ENCODE results near the gene PMM2.
"Not testable (repeated sequence)": the region's sequence is repeated elsewhere in the genome, so short reads cannot be mapped to it uniquely, and the experiment has no call there.

PMM2 gene

DNA sequence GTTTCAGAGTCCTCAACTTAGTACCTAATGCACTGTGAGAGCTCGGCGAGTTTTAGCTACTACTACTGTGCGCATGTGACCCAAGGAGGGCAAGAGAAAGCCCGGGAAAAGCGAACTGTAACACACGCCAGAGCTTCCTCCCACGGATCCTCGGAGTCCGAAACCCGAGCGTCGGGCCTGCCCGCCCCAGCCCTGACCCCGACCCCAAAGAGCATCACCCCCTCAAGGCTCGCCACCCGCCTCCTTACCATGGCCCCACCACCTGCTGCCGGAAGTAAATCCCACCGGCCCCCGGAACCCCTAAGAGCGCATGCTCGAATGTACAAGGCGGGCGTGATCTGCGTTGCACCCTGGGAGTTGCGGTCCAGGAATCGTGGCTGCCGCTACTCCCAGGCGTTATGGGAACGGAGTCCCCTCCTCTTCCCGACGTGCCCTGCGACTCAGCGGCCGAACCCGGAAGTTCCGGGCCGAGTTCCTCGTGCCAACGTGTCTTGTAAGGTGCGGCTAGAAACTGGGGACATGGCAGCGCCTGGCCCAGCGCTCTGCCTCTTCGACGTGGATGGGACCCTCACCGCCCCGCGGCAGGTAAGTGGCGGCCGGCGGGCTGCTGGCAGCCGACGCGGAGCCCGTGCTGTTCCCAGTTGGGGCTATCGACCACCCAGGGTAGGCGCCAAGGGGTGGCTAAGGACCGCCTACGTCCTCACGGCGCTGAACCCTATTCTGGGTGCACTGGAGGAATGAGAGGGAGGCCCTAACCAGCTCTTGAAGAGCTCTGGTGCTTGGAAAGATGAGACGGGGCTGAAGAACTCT is at the start of gene PMM2, which contains the start of gene TMEM186:
TSS of gene PMM2 (plus strand) at position 476 of the 810 bp plus-strand sequence. CDS start at position 520, 44 bp downstream.
TSS of gene TMEM186 (minus strand) at position 276 of the 810 bp plus-strand sequence. CDS start at position 251, 25 bp downstream.
- DNase-seq (ENCODE audit: low spot score) = peak; percentile 100

DNA sequence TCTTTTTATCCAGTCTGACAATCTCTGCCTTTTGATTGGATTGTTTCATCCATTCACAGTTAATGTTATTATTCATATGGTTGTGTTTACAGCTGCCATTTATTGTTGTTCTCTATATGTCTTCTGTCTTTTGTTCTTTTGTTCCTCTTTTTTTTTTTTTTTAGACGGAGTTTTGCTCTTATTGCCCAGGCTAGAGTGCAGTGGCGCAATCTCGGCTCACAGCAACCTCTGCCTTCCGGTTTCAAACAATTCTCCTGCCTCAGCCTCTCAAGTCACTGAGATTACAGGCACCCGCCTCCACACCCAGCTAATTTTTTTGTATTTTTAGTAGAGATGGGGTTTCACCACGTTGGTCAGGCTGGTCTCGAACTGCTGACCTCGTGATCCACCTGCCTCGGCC is 48.7 kb upstream of the PMM2 start:
- not testable (repeated sequence) for DNase-seq (ENCODE audit: low spot score)

DNA sequence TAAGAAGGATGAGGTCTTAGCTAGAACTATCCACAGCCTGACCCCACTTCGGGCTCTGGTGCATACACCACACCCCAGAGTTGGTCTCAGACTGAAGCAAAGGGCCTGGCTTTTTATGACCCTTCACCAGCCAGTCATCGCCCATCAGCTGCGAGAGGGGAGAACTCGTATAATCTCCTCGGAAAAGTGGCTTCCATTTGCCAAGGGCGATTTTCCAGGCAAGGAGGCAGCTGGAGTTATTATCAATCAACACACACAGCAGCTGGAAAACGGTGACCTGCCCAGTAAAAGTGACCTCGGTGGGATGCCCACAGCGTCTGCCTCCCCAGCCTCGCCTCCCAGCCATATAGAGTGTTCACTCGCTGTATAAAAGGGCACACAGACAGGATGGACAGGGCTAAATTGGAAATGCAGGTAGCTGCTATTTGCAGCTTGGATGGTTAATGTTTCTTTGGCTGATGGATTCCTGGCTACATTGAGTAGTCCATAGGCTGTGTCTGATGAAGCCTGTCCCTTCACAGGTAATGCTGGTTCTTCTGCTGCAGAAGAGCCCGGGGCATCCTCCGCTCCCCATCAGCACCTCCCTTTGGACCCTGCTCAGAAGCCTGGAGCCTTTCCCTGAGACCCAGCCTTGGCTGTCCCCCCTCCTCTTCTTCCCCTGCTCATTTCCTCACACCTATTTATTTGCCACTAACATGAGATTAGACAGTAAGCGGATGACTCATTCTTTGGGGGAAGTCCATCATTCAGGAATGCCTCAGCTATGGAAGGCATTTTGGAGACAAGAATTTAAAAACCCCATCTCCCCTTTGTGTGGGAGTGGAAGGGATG is 45.9 kb upstream of the PMM2 start:
- DNase-seq (ENCODE audit: low spot score) = peak; percentile 82

DNA sequence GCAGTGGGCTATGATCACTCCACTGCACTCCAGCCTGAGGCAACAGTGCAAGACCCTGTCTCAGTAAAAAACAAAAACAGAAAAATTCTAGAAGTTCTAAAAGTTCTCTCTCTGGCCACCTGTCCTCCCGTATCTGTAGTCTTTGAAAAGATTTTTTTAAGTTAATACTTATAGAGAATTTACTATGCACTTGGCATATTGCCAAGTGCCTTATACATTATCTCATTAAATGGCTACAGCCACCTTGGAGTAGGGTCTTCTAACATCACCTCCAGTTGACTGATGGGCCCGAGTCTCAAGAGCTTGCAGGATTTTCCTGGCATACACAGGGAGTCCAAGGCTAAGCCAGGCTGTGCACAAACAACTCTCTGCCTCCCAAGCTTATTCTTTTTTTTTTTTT is 44.9 kb upstream of the PMM2 start:
- DNase-seq (ENCODE audit: low spot score) = no peak

DNA sequence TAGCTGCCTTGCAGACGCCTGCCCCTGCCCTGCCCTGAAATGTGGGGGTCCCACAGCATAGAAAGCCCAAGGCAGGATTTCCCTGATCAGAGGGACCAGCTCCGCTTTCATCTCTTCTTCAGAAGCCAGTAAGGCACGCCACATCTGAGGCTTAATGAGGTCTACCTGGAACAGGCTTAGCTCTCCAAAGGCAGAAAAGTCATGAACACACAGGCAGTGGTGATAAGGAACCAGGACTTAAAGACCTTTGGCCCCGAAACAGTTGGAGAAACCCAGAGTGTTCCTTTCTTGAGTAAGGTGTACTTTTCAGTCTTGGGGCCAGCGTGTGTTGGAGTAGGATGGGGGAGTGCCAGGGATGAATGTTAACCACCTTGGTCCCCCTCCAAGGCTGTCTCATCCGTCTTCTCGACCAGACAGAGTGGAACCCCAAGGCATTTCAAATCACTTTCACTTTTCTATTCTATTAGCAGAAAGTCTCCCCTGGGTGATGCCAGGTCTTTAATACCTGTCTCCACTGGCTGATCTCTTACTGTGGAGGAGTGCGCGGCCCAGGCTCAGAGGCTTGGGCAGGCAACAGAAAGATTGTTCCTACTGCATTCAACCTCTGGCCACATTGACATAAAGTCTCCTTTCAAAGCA is 44.1 kb upstream of the PMM2 start:
- no peak for DNase-seq (ENCODE audit: low spot score)

DNA sequence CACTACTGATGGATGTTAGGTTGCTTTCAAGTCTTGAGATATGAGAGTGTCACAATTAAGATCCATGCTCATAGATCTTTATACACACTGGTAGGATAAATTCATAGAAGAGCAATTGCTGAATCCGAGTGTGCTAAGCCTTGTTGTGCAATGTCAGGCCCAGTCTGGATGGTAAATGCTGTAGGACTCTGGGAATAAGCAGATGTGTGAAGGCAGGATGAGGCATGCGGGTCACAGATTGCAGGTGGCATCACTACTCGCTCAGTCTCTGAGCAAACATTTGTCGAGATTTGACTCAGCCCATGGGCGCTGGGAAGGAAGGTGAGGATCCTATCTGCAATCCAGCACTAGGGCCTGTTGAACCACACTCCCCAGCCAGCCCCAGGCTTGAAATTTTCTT is 40.9 kb upstream of the PMM2 start:
- no peak for DNase-seq (ENCODE audit: low spot score)

DNA sequence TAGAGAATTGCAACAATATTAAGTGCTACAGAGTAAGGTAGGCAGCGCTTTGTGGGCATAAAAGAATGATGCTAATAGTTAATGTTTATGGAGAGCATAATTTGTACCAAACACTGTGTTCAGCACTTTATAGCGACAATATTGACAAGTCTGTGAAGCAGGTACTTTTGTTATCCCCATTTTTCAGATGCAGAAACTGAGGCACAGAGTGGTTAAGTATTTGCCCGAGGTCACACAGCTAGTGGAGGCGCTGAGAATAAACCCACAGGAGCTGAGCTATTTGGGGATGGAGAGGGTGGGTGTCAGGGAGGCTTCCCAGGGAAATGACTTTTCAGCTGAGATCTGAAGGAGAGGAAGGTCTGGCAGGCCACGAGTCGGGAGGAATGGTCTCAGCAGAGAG is 39.6 kb upstream of the PMM2 start:
- no peak for DNase-seq (ENCODE audit: low spot score)

DNA sequence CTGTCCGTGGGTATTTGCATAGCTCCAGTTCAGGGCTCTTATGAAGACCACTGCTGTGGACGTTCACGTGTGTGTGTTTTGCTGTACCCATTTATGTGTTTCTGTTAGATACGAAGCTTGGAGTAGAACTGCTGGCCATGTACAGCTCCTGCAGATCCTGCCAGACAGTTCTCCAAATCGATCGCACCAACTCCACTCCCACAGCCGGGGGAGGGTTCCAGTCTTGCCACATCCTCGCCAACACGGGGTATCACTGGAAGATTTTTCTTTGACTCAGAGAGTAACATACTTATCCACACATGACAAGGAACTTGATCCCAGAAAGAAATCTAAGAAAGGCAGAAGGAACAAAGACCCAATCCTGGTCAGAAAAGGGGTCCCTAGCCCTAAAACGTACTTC is 37.6 kb upstream of the PMM2 start:
- DNase-seq (ENCODE audit: low spot score) = no peak

DNA sequence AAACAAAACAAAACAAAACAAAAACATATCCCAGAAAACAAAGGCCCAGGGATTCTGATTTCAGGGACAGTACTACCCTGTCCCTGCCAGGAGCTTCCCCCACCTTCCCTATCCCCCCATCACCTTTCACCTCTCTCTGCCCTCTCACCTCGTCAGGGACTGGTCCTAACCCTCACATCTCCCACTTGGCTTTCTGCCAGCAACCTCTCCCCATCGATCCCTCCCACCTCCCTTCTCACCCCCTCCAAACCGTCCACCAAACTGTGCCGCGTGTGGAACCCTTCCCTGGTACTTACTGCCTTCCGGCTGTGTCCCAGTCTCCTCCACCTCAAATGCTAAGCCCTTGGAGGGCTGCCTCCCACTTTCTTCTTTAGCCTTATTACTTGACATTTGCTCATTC is 36.6 kb upstream of the PMM2 start:
- DNase-seq (ENCODE audit: low spot score) = no peak

DNA sequence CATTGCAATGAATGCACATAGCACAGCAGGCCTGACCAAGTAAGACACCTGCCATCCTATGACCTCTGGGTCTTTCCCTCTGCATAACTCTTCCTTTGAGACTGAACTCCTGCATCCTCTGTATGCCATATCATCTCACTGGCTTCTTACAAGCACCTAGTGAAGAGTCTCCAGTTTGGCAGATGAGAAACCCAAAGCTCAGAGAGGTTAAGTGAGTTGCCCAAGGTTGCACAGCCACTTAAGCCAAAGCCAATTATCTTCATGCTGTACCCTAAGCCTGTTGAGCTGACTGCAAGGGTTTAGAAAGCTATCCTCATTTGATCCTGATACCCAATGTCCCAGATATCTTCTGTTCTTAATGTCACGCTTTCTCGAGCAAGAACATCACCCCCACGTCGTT is 35.4 kb upstream of the PMM2 start:
- no peak for DNase-seq (ENCODE audit: low spot score)

DNA sequence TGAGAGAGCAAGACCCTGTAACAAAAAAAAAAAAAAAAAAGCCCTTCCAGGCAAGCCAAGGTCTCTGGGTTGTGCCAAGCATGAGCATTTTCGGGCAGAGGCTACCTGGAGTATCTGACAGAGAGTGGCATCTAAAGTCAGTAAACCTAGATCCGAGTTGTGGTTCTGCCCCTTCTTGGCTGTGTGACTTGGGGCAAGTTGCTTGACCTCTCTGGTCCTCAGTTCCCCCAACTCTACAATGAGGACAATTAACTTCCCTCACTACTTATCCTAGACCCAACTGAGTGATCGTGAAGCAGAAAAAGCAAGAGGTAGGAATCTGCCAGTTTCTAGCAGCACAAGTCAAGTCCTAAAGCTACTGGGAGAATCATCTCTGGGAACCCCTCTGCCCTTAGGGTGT is 34.6 kb upstream of the PMM2 start:
- DNase-seq (ENCODE audit: low spot score) = no peak

DNA sequence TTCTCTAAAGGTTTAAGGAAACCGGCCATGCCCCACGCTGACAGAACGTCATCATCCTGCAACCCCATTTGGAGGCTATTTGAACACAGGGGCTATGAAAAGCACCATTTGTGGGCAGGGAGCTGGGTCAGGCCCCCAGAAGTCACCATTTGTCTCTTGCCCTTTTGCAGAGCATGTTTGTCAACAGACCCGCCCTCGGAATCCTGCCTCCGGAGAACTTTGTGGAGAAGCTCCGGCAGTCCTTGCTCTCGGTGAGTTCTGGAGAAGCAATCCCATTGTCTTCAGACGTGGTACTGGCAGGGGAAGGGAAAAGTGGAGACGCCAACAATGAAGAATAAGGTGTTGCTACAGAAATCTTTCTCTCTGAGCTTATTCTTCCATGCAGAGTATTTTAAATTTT is 33.7 kb upstream of the PMM2 start:
- no peak for DNase-seq (ENCODE audit: low spot score)

DNA sequence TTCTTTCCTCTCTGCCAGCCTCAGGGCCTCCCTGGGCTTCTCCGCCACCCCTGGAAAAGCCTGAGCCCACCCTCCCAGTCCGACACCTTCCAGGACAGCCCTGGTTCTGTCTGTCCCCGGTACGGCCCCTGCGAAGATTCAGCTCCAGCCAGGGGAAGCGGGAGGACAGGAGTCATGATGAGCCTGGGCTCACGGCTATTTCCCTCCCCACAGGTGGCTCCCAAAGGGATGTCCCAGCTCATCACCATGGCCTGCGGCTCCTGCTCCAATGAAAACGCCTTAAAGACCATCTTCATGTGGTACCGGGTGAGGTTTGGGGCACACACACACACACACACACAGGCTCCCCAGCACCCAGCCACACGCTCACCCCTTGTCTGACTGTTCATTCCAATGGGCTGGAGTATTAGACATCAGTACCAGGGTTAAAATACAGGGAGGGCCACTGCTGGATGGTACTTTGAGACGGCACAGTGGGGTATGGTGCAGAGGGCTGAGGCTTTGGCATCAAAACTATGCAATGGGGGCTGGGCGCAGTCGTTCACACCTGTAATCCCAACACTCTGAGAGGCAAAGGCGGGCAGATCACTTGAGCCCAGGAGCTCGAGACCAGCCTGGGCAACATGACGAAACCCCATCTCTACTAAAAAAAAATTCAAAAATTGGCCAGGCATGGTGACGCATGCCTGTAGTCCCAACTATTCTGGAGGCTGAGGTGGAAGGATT is 33.0 kb upstream of the PMM2 start:
- DNase-seq (ENCODE audit: low spot score) = no peak

DNA sequence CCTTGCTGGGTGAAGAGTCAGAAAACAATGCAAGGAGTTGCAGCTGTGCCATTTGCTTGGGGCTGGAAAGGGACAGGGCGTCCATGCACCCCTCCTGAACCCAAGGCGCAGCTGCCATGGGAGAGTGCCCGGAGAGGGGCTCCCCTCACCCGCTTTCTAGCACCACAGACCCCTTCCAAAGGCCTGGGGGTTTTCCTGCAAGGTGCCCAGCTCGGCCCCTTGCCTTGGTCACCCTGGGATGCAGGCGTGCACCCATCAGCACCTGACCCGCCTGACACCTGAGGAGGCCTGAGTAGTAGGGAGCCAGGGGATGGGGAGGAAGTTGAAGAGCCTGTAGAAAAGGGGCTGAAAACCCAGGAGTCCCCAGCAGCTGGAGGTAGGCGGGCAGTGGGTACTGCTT is 30.5 kb upstream of the PMM2 start:
- DNase-seq (ENCODE audit: low spot score) = no peak

DNA sequence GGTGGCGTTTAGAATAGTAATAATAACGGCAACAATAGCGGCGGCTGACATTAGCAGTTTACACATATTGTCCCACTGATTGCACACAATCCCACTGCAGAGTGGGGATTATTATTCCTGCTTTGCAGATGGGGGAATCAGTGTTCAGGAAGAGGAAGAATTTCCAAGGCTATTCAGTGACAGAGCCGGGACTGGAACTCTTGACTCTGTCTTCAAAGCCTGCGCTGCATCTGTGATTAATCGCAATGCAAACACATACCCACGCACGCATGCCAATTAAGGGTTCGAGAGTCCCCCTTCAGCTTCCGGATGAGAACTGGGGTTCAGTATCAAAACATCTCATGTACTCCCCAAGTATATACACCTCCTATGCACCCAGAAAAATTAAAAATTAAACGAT is 29.4 kb upstream of the PMM2 start:
- DNase-seq (ENCODE audit: low spot score) = no peak

DNA sequence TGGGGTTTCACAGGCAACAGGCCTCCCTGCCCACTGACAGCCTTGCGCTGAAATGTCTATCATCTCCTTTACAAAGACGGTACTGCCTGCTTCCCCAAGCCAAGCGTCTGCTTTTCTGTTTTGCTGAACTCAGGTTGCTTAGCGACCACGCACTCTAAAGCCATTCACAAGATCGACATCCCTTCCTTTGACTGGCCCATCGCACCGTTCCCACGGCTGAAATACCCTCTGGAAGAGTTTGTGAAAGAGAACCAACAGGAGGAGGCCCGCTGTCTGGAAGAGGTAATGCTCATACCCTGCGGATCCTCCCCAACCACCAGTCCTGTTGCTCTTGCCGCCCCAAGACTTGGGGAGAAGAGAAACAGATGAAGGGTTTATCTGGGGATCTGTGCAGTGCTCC is 28.9 kb upstream of the PMM2 start:
- DNase-seq (ENCODE audit: low spot score) = no peak

DNA sequence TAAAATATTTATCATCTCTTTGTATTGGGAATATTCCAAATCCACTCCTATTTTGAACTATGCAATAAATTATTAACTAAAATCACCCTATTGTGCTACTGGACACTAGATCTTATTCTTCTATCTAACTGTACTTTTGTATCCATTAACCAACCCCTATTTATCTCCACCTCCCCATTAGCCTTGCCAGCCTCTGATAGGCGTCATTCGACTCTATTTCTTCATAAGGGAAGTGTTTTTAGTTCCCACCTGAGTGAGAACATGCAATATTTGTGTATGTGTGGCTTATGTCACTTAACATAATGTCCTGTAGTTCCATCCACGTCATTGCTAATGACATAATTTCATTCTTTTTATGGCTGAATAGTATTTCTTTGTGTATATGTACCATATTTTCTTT is 24.1 kb upstream of the PMM2 start:
- DNase-seq (ENCODE audit: low spot score) = no peak

DNA sequence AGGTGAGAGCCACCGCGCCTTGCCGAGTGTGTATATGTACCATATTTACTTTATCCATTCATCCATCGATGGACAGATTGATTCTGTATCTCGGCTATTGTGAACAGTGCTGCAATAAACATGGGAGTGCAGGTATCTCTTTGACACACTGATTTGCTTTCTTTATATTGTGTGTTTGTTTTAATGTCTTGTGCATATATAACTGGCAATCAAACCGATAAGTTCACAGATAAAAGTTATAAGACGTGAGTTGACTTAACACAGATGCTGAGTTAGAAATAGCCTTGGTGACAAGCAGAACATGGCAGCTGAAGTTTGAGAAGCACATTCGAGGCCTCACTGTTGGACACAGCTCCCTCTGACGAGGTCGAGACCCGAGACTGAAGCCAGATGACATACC is 23.4 kb upstream of the PMM2 start:
- DNase-seq (ENCODE audit: low spot score) = no peak

DNA sequence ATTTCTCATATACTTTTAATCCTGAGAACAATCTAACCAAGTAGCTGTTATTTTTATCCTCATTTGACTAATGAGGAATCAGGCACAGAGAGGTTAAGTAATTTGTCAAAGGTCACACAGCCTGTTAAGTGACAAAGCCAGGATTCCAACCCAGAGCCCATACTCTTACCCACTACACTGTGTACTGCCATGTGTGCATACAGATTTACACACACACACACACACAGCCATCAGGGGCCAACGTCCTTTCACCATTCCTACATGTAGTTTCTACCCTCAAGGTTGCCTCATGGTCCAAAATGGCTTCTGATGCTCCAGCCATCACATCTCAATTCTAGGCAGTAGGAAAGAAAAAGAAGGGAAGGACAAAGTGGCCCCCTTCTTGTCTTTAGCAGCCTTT is 22.3 kb upstream of the PMM2 start:
- no peak for DNase-seq (ENCODE audit: low spot score)

DNA sequence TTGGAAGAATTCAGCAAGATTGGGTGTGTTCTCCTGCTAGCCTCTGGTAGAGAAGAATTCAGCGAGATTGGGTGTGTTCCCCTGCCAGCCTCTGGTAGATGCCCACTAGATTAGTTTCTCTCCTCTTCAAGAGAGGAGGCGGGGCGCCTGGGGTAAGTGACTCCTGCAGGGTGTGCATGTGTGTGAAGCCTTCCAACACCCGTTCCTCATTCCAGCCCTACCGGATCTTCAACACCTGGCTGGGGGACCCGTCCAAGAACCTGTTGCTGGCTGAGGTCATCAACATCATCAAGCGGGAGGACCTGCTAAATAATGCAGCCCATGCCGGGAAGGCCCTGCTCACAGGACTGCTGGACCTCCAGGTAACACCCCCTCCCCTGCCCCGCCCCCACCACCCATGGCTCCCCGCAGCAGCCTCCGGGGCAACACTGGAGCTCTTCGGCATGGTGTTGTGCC is 21.5 kb upstream of the PMM2 start:
- no peak for DNase-seq (ENCODE audit: low spot score)

DNA sequence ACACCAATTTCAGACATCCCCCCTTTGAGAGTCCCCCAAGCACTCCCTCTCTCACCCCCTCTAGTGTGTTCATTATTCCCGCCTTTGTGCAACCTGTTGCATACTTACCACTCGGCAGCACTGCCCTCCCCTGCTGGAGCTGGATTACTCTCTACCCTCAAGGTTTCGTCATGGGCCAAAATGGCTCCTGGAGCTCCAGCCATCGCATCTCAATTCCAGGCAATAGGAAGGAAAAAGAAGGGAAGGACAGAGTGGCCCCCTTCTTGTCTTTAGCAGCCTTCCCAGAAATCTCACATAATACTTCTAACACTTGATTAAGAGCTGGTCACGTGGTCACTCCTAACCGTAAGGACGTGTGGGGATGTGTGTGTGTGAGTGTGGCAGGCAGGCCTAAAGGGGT is 20.4 kb upstream of the PMM2 start:
- DNase-seq (ENCODE audit: low spot score) = no peak

DNA sequence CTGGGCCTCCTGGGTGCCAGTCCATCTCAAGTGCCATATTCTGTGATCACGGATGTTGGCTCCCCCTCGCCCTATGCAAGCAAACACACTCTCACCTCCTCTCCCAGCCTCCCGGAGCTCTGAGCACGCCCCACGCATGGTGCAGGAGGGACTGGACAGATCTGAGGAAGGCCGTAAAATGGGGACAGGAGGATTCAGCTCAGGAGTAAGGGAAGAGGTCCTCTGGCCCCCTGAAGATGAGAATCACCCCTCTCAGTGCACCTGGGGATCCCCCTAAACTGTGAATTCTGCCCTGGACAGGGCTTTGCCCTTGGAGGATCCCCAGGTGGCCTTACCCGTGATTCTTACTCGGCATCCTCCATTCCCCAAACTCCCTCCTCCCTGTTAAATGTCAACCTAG is 15.8 kb upstream of the PMM2 start:
- no peak for DNase-seq (ENCODE audit: low spot score)
